ENCODE measurements around the gene PDE4A. TPM values are rescaled to one million over a fixed set of nuclear protein-coding genes. Genes with fewer than 3 reads are reported as not detected.
A peak's percentile ranks its signal among the peaks of the same experiment; 100 is the strongest.

The PDE4A gene
- total and polyA plus RNA-seq, 2 experiments from 2014 or later, result 2.8 to 4.3 TPM

GRCh38 chr19:10517760-10518443 is 97.6 kb downstream of the PDE4A start:
- Histone ChIP-seq H4K20me1 (ENCODE audit: insufficient read depth, poor library complexity, severe bottlenecking) (no peaks in the 10 kb centered on the region), H3K4me3 (no peak overlapping the region), H3K36me3 (replicated peaks; ENCODE audit: insufficient read depth, low read depth) (no peaks in the 10 kb centered on the region), H3K4me1 (ENCODE audit: insufficient read depth) (peaks cover 7% of the 10 kb centered on the region), H3K9me3 (ENCODE audit: low read depth) (no peaks in the 10 kb centered on the region), H3K4me2 (peak overlapping the region; percentile 74), H2AFZ (peak overlapping the region; percentile 15), H3K9me2 (replicated peaks; ENCODE audit: insufficient read depth) (no peaks in the 10 kb centered on the region), H3K27ac (no peak overlapping the region), H3K79me2 (no peaks in the 10 kb centered on the region), H3K27me3 (peaks cover 76% of the 10 kb centered on the region)
- TF ChIP-seq EZH2phosphoT487 (IDR thresholded peaks at IDR 0.05; ENCODE audit: low read depth, severe bottlenecking, unreplicated experiment) (peak; percentile 31), CTCF (IDR thresholded peaks at IDR 0.05; ENCODE audit: poor library complexity) (no peak), EZH2 (IDR thresholded peaks at IDR 0.05; ENCODE audit: borderline replicate concordance) (no peak)
- 3% methylated on average over 16 of the region's 27 CpGs for WGBS (ENCODE audit: low lambda C conversion rate, missing lambda C conversion rate)
- peak; percentile 19 for DNase-seq (ENCODE audit: low spot score)

GRCh38 chr19:10518444-10519361 is 98.4 kb downstream of the PDE4A start:
- WGBS (ENCODE audit: low lambda C conversion rate, missing lambda C conversion rate), result 28% methylated on average over 26 of the region's 33 CpGs
- TF ChIP-seq EZH2phosphoT487 (IDR thresholded peaks at IDR 0.05; ENCODE audit: low read depth, severe bottlenecking, unreplicated experiment) (no peak), EZH2 (IDR thresholded peaks at IDR 0.05; ENCODE audit: borderline replicate concordance) (no peak), CTCF (IDR thresholded peaks at IDR 0.05; ENCODE audit: poor library complexity) (no peak)
- H3K27ac ChIP-seq, result no peak overlapping the region
- H3K4me3 ChIP-seq, result no peak overlapping the region
- peak overlapping the region; percentile 74 for H3K4me2 ChIP-seq
- no peaks in the 10 kb centered on the region for H3K9me3 ChIP-seq (ENCODE audit: low read depth)
- H3K27me3 ChIP-seq, result peaks cover 68% of the 10 kb centered on the region
- H3K79me2 ChIP-seq, result no peaks in the 10 kb centered on the region
- H3K9me2 ChIP-seq (replicated peaks; ENCODE audit: insufficient read depth), result no peaks in the 10 kb centered on the region
- H3K36me3 ChIP-seq (replicated peaks; ENCODE audit: insufficient read depth, low read depth), result no peaks in the 10 kb centered on the region
- H4K20me1 ChIP-seq (ENCODE audit: insufficient read depth, poor library complexity, severe bottlenecking), result no peaks in the 10 kb centered on the region
- no peak for DNase-seq (ENCODE audit: low spot score)
- peaks cover 7% of the 10 kb centered on the region for H3K4me1 ChIP-seq (ENCODE audit: insufficient read depth)
- no peak overlapping the region for H2AFZ ChIP-seq

MicroRNAs encoded within 50 kb of the gene (microRNA counts, 767-probe panel; counts per million panel counts)
- microRNA hsa-miR-1181, result not detected

Small RNA genes lying within 50 kb of the gene (microRNA-seq; reads per million reads assigned to microRNA genes)
- 1.3 reads per million for gene MIR1181

Other genes starting within 250 kb of the PDE4A start
- 35.2 and 55.2 TPM in 2 replicates for gene DNMT1, start 225.6 kb upstream of the PDE4A start, total RNA-seq
- 62.3 and 63.5 TPM in 2 replicates for gene DNMT1, start 225.6 kb upstream of the PDE4A start, polyA plus RNA-seq
- gene S1PR2, start 189.2 kb upstream of the PDE4A start, total RNA-seq, result 14.9 and 16.1 TPM in 2 replicates
- 8.6 and 11.4 TPM in 2 replicates for gene S1PR2, start 189.2 kb upstream of the PDE4A start, polyA plus RNA-seq
- gene MRPL4, start 168.3 kb upstream of the PDE4A start, total RNA-seq, result 40.1 and 43.7 TPM in 2 replicates
- 51.4 and 64.1 TPM in 2 replicates for gene MRPL4, start 168.3 kb upstream of the PDE4A start, polyA plus RNA-seq
- gene ICAM1, start 149.4 kb upstream of the PDE4A start, total RNA-seq, result 19.9 and 25.6 TPM in 2 replicates
- gene ICAM1, start 149.4 kb upstream of the PDE4A start, polyA plus RNA-seq, result 19.6 and 25.2 TPM in 2 replicates
- 4.5 and 7.9 TPM in 2 replicates for gene ICAM4, start 133.6 kb upstream of the PDE4A start, total RNA-seq
- gene ICAM4, start 133.6 kb upstream of the PDE4A start, polyA plus RNA-seq, result 1.6 and 5.6 TPM in 2 replicates
- gene ICAM5, start 130.6 kb upstream of the PDE4A start, total RNA-seq, result 0.23 and 0.92 TPM in 2 replicates
- 0.57 and 3.3 TPM in 2 replicates for gene ICAM5, start 130.6 kb upstream of the PDE4A start, polyA plus RNA-seq
- 2.6 and 5.8 TPM in 2 replicates for gene ZGLP1, start 110.7 kb upstream of the PDE4A start, total RNA-seq
- gene ZGLP1, start 110.7 kb upstream of the PDE4A start, polyA plus RNA-seq, result 10.3 TPM in 2 replicates
- gene FDX2, start 104.5 kb upstream of the PDE4A start, total RNA-seq, result 16.9 and 24.9 TPM in 2 replicates
- gene FDX2, start 104.5 kb upstream of the PDE4A start, polyA plus RNA-seq, result 45.1 and 49.3 TPM in 2 replicates
- 11.7 and 16.4 TPM in 2 replicates for gene RAVER1, start 87.0 kb upstream of the PDE4A start, total RNA-seq
- gene RAVER1, start 87.0 kb upstream of the PDE4A start, polyA plus RNA-seq, result 35.5 and 42.0 TPM in 2 replicates
- 5.2 and 5.3 TPM in 2 replicates for gene ICAM3, start 80.9 kb upstream of the PDE4A start, total RNA-seq
- gene ICAM3, start 80.9 kb upstream of the PDE4A start, polyA plus RNA-seq, result 11.7 and 16.8 TPM in 2 replicates
- 52.4 and 63.6 TPM in 2 replicates for gene TYK2, start 40.0 kb upstream of the PDE4A start, total RNA-seq
- 94.3 and 108 TPM in 2 replicates for gene TYK2, start 40.0 kb upstream of the PDE4A start, polyA plus RNA-seq
- gene CDC37, start 17.0 kb upstream of the PDE4A start, total RNA-seq, result 124 and 144 TPM in 2 replicates
- 196 and 224 TPM in 2 replicates for gene CDC37, start 17.0 kb upstream of the PDE4A start, polyA plus RNA-seq
- 47.2 and 48.2 TPM in 2 replicates for gene KEAP1, start 82.8 kb downstream of the PDE4A start, total RNA-seq
- 44.7 and 66.8 TPM in 2 replicates for gene KEAP1, start 82.8 kb downstream of the PDE4A start, polyA plus RNA-seq
- 0.17 and 0.56 TPM in 2 replicates for gene S1PR5, start 96.9 kb downstream of the PDE4A start, total RNA-seq
- gene S1PR5, start 96.9 kb downstream of the PDE4A start, polyA plus RNA-seq, result 0.38 and 0.75 TPM in 2 replicates
- 13.1 and 24.1 TPM in 2 replicates for gene ATG4D, start 123.4 kb downstream of the PDE4A start, total RNA-seq
- gene ATG4D, start 123.4 kb downstream of the PDE4A start, polyA plus RNA-seq, result 34.5 and 40.0 TPM in 2 replicates
- gene KRI1, start 145.5 kb downstream of the PDE4A start, total RNA-seq, result 7.8 and 9.2 TPM in 2 replicates
- gene KRI1, start 145.5 kb downstream of the PDE4A start, polyA plus RNA-seq, result 18.3 and 22.0 TPM in 2 replicates
- 5.0 and 6.4 TPM in 2 replicates for gene CDKN2D, start 148.4 kb downstream of the PDE4A start, total RNA-seq
- gene CDKN2D, start 148.4 kb downstream of the PDE4A start, polyA plus RNA-seq, result 13.9 and 15.0 TPM in 2 replicates
- 63.7 and 66.5 TPM in 2 replicates for gene AP1M2, start 166.8 kb downstream of the PDE4A start, total RNA-seq
- gene AP1M2, start 166.8 kb downstream of the PDE4A start, polyA plus RNA-seq, result 67.4 and 69.4 TPM in 2 replicates
- gene SLC44A2, start 205.0 kb downstream of the PDE4A start, total RNA-seq, result 37.2 and 44.4 TPM in 2 replicates
- 91.3 and 100 TPM in 2 replicates for gene SLC44A2, start 205.0 kb downstream of the PDE4A start, polyA plus RNA-seq
- 112 and 149 TPM in 2 replicates for gene ILF3, start 233.8 kb downstream of the PDE4A start, total RNA-seq
- gene ILF3, start 233.8 kb downstream of the PDE4A start, polyA plus RNA-seq, result 120 and 129 TPM in 2 replicates